ENCODE results near the gene SPDYE16.
"Not testable (repeated sequence)": the region's sequence is repeated elsewhere in the genome, so short reads cannot be mapped to it uniquely, and the experiment has no call there.

The SPDYE16 gene

GRCh38 chr7:76504351-76505167 lies 38.5 kb downstream of the SPDYE16 start:
- not testable (repeated sequence) for DNase-seq

- not testable (repeated sequence) for DNase-seq
Observed at GRCh38 chr7:76503244-76503643, 39.9 kb downstream of the SPDYE16 start.

- not testable (repeated sequence) for DNase-seq
Observed at GRCh38 chr7:76502836-76503235, 40.3 kb downstream of the SPDYE16 start.

GRCh38 chr7:76502224-76502623 lies 40.9 kb downstream of the SPDYE16 start:
- not testable (repeated sequence) for DNase-seq

GRCh38 chr7:76499924-76500241 lies 43.2 kb downstream of the SPDYE16 start:
- not testable (repeated sequence) for DNase-seq

GRCh38 chr7:76499201-76499923 lies 43.7 kb downstream of the SPDYE16 start:
- DNase-seq = not testable (repeated sequence)

- not testable (repeated sequence) for DNase-seq
Observed at GRCh38 chr7:76498583-76499200, 44.4 kb downstream of the SPDYE16 start.

- DNase-seq = not testable (repeated sequence)
Observed at GRCh38 chr7:76497918-76498582, 45.0 kb downstream of the SPDYE16 start.

GRCh38 chr7:76495717-76496116 lies 47.4 kb downstream of the SPDYE16 start:
- not testable (repeated sequence) for DNase-seq

- DNase-seq = not testable (repeated sequence)
Observed at GRCh38 chr7:76492139-76492538, 51.0 kb downstream of the SPDYE16 start.

GRCh38 chr7:76487969-76488368 lies 55.1 kb downstream of the SPDYE16 start:
- DNase-seq = not testable (repeated sequence)

GRCh38 chr7:76486618-76487017 lies 56.5 kb downstream of the SPDYE16 start:
- DNase-seq = not testable (repeated sequence)

GRCh38 chr7:76485822-76486610 lies 57.1 kb downstream of the SPDYE16 start:
- not testable (repeated sequence) for DNase-seq

GRCh38 chr7:76484456-76484855 lies 58.6 kb downstream of the SPDYE16 start:
- not testable (repeated sequence) for DNase-seq

GRCh38 chr7:76483081-76483480 lies 60.0 kb downstream of the SPDYE16 start:
- not testable (repeated sequence) for DNase-seq

- not testable (repeated sequence) for DNase-seq
Observed at GRCh38 chr7:76482660-76483059, 60.4 kb downstream of the SPDYE16 start.

Data from activated T-cell treated with anti-CD3 and anti-CD28 coated beads for 4 hours (primary cell).